ENCODE results near the gene IQGAP1. TPM values are rescaled to one million over a fixed set of nuclear protein-coding genes. Genes with fewer than 3 reads are reported as not detected.

Gene IQGAP1
- total and polyA plus RNA-seq, 2 of the 13 experiments (the other 11 are each of a cell fraction or from before 2014, with no cell fraction given), result 29.5 to 37.9 TPM

DNA sequence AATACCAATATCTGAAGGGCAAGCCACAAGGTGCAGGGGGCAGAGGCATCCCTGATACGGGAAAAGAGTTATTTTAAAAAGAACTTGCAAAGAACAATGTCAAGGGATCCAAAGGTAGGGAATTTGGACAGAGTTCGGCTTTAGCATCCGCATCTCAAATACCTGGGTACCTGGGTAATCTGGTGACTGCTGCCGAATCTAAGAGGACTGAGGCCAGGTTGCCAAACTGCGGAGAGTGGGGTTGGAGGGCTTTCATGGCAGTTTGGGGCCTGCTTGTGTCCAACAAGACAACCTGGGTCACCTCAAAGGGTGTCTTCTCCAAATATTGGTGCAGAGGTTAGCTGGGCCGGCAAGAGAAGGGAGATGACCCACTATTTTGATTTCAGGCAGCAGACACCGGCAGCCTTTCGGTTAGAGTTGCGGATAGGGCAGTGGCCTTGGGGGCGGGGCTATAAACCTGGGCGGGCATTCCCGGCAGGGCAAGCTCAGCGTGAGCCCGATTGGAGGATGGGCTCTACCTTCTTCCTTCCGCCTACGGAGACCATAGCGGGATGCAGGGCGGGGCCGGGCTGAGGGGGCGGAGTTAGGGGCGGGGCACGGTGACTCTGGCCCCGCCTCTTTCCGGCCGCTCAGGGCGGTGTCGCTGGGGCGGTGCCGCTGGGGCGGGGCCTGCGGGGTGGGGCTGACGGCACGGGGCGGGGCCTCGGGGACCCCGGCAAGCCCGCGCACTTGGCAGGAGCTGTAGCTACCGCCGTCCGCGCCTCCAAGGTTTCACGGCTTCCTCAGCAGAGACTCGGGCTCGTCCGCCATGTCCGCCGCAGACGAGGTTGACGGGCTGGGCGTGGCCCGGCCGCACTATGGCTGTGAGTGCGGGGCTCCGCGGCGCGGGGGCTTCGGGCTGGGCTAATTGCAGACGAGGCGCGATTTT is at the start of gene IQGAP1 (continued):
- TF ChIP-seq, protein P1, sequence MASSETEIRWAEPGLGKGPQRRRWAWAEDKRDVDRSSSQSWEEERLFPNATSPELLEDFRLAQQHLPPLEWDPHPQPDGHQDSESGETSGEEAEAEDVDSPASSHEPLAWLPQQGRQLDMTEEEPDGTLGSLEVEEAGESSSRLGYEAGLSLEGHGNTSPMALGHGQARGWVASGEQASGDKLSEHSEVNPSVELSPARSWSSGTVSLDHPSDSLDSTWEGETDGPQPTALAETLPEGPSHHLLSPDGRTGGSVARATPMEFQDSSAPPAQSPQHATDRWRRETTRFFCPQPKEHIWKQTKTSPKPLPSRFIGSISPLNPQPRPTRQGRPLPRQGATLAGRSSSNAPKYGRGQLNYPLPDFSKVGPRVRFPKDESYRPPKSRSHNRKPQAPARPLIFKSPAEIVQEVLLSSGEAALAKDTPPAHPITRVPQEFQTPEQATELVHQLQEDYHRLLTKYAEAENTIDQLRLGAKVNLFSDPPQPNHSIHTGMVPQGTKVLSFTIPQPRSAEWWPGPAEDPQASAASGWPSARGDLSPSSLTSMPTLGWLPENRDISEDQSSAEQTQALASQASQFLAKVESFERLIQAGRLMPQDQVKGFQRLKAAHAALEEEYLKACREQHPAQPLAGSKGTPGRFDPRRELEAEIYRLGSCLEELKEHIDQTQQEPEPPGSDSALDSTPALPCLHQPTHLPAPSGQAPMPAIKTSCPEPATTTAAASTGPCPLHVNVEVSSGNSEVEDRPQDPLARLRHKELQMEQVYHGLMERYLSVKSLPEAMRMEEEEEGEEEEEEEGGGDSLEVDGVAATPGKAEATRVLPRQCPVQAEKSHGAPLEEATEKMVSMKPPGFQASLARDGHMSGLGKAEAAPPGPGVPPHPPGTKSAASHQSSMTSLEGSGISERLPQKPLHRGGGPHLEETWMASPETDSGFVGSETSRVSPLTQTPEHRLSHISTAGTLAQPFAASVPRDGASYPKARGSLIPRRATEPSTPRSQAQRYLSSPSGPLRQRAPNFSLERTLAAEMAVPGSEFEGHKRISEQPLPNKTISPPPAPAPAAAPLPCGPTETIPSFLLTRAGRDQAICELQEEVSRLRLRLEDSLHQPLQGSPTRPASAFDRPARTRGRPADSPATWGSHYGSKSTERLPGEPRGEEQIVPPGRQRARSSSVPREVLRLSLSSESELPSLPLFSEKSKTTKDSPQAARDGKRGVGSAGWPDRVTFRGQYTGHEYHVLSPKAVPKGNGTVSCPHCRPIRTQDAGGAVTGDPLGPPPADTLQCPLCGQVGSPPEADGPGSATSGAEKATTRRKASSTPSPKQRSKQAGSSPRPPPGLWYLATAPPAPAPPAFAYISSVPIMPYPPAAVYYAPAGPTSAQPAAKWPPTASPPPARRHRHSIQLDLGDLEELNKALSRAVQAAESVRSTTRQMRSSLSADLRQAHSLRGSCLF (CRISPR knock-in tag; IDR thresholded peaks at IDR 0.05; ENCODE audit: borderline replicate concordance), result no peak
- TF ChIP-seq, protein P2, sequence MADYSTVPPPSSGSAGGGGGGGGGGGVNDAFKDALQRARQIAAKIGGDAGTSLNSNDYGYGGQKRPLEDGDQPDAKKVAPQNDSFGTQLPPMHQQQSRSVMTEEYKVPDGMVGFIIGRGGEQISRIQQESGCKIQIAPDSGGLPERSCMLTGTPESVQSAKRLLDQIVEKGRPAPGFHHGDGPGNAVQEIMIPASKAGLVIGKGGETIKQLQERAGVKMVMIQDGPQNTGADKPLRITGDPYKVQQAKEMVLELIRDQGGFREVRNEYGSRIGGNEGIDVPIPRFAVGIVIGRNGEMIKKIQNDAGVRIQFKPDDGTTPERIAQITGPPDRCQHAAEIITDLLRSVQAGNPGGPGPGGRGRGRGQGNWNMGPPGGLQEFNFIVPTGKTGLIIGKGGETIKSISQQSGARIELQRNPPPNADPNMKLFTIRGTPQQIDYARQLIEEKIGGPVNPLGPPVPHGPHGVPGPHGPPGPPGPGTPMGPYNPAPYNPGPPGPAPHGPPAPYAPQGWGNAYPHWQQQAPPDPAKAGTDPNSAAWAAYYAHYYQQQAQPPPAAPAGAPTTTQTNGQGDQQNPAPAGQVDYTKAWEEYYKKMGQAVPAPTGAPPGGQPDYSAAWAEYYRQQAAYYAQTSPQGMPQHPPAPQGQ (CRISPR knock-in tag; IDR thresholded peaks at IDR 0.05; ENCODE audit: borderline replicate concordance), result no peak
- TF ChIP-seq KMT2A (CRISPR knock-in tag; IDR thresholded peaks at IDR 0.05) (0 out of 2 replicates have a peak, but pooled peaks have one; percentile 12), MXI1 (IDR thresholded peaks at IDR 0.05; ENCODE audit: borderline replicate concordance, low read depth, low read length) (peak; percentile 20; the same call in 1 of the 3 replicates), POLR2G (IDR thresholded peaks at IDR 0.05; ENCODE audit: low read depth, low read length) (peak; percentile 71), ZNF567 (CRISPR knock-in tag; IDR thresholded peaks at IDR 0.05; ENCODE audit: borderline replicate concordance) (no peak), ETV5 (CRISPR knock-in tag; IDR thresholded peaks at IDR 0.05; ENCODE audit: borderline replicate concordance) (no peak), SCMH1 (CRISPR knock-in tag; IDR thresholded peaks at IDR 0.05; ENCODE audit: borderline replicate concordance) (no peak), ZNF543 (CRISPR knock-in tag; IDR thresholded peaks at IDR 0.05) (0 out of 2 replicates have a peak, but pooled peaks have one; percentile 60), MAZ (IDR thresholded peaks at IDR 0.05; ENCODE audit: borderline replicate concordance, low read depth, low read length) (peak; percentile 54; the same call in 1 of the 2 replicates), MAZ (CRISPR knock-in tag; IDR thresholded peaks at IDR 0.05; ENCODE audit: low read depth) (peak; percentile 40; the same call in 1 of the 2 replicates), NFYB (CRISPR knock-in tag; IDR thresholded peaks at IDR 0.05) (peak; percentile 36; the same call in 1 of the 2 replicates)
- TF ChIP-seq, protein P3, sequence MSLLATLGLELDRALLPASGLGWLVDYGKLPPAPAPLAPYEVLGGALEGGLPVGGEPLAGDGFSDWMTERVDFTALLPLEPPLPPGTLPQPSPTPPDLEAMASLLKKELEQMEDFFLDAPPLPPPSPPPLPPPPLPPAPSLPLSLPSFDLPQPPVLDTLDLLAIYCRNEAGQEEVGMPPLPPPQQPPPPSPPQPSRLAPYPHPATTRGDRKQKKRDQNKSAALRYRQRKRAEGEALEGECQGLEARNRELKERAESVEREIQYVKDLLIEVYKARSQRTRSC (CRISPR knock-in tag; IDR thresholded peaks at IDR 0.05; ENCODE audit: low read depth), result no peak
- TF ChIP-seq, protein P4, sequence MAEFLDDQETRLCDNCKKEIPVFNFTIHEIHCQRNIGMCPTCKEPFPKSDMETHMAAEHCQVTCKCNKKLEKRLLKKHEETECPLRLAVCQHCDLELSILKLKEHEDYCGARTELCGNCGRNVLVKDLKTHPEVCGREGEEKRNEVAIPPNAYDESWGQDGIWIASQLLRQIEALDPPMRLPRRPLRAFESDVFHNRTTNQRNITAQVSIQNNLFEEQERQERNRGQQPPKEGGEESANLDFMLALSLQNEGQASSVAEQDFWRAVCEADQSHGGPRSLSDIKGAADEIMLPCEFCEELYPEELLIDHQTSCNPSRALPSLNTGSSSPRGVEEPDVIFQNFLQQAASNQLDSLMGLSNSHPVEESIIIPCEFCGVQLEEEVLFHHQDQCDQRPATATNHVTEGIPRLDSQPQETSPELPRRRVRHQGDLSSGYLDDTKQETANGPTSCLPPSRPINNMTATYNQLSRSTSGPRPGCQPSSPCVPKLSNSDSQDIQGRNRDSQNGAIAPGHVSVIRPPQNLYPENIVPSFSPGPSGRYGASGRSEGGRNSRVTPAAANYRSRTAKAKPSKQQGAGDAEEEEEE (CRISPR knock-in tag; IDR thresholded peaks at IDR 0.05; ENCODE audit: borderline replicate concordance), result no peak
- TF ChIP-seq, protein P5, sequence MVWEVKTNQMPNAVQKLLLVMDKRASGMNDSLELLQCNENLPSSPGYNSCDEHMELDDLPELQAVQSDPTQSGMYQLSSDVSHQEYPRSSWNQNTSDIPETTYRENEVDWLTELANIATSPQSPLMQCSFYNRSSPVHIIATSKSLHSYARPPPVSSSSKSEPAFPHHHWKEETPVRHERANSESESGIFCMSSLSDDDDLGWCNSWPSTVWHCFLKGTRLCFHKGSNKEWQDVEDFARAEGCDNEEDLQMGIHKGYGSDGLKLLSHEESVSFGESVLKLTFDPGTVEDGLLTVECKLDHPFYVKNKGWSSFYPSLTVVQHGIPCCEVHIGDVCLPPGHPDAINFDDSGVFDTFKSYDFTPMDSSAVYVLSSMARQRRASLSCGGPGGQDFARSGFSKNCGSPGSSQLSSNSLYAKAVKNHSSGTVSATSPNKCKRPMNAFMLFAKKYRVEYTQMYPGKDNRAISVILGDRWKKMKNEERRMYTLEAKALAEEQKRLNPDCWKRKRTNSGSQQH (CRISPR knock-in tag; IDR thresholded peaks at IDR 0.05; ENCODE audit: low read depth), result no peak

Measured in HepG2 (cell line).